GM23338 (cell line): ENCODE results near the gene CCNB1IP1. TPM values are rescaled to one million over a fixed set of nuclear protein-coding genes. Genes with fewer than 3 reads are reported as not detected.

Experiments
- ATAC-seq: fragments of 200-7000 bp; cut with Tn5 transposase; 3 replicates; pipeline ENCODE4 v1.9.1; 2020
- DNase-seq: peaks from one replicate; pipeline ENCODE4 v3.0.0-alpha.2; 2015; ENCODE audit warnings: low spot score
- H2AFZ ChIP-seq: fragments of 200-600 bp; sonication (generic); 2 replicates; pipeline ENCODE4 v1.8.0; 2016; ENCODE audit warnings: antibody characterized with exemption, mild to moderate bottlenecking, moderate library complexity
- H3F3A ChIP-seq: fragments of 200-600 bp; sonication (generic); replicated peaks from 2 replicates; pipeline ENCODE4 v1.8.0; 2017; ENCODE audit warnings: antibody characterized with exemption, mixed run types, low read depth
- H3K27ac ChIP-seq: fragments of 200-600 bp; sonication (generic); 2 replicates; pipeline ENCODE4 v1.6.1; 2016; ENCODE audit warnings: low read depth
- H3K27me3 ChIP-seq: fragments of 200-600 bp; sonication (generic); 2 replicates; pipeline ENCODE4 v1.8.0; 2016; ENCODE audit warnings: mild to moderate bottlenecking, mixed run types, moderate library complexity; ENCODE audit not compliant: insufficient read depth
- H3K36me3 ChIP-seq: fragments of 200-600 bp; sonication (generic); 2 replicates; pipeline ENCODE4 v1.8.0; 2016; ENCODE audit warnings: mild to moderate bottlenecking; ENCODE audit not compliant: insufficient read depth
- H3K4me1 ChIP-seq: fragments of 200-600 bp; sonication (generic); 2 replicates; pipeline ENCODE4 v1.8.0; 2016; ENCODE audit warnings: mild to moderate bottlenecking, moderate library complexity; ENCODE audit not compliant: insufficient read depth
- H3K4me2 ChIP-seq: fragments of 200-600 bp; sonication (generic); 2 replicates; pipeline ENCODE4 v1.7.1; 2017; ENCODE audit warnings: mixed run types
- H3K4me3 ChIP-seq: fragments of 200-600 bp; sonication (generic); 2 replicates; pipeline ENCODE4 v1.6.1; 2016; ENCODE audit warnings: mixed run types
- H3K79me2 ChIP-seq: fragments of 200-600 bp; sonication (generic); replicated peaks from 2 replicates; pipeline ENCODE4 v1.8.0; 2017; ENCODE audit warnings: mild to moderate bottlenecking; ENCODE audit not compliant: insufficient read depth
- H3K9me2 ChIP-seq: fragments of 200-600 bp; sonication (generic); 2 replicates; pipeline ENCODE4 v1.8.0; 2017; ENCODE audit not compliant: insufficient read depth
- H4K20me1 ChIP-seq: fragments of 200-600 bp; sonication (generic); replicated peaks from 2 replicates; pipeline ENCODE4 v1.8.0; 2017; ENCODE audit warnings: mild to moderate bottlenecking; ENCODE audit not compliant: insufficient read depth
- H3K27ac Mint-ChIP-seq: 2 replicates; pipeline ENCODE4 v1.8.0; 2020; ENCODE audit warnings: inconsistent platforms, mild to moderate bottlenecking, moderate library complexity, mixed read lengths
- H3K27me3 Mint-ChIP-seq: 3 replicates; pipeline ENCODE4 v1.8.0; 2022; ENCODE audit warnings: low read depth, mild to moderate bottlenecking, moderate library complexity, mixed read lengths, inconsistent platforms; ENCODE audit not compliant: insufficient read depth, poor library complexity
- H3K36me3 Mint-ChIP-seq: 3 replicates; pipeline ENCODE4 v1.8.0; 2021; ENCODE audit warnings: low read depth, mild to moderate bottlenecking, inconsistent platforms, moderate library complexity, mixed read lengths
- H3K4me1 Mint-ChIP-seq: 3 replicates; pipeline ENCODE4 v1.8.0; 2020; ENCODE audit warnings: mild to moderate bottlenecking, inconsistent platforms, mixed read lengths
- H3K4me3 Mint-ChIP-seq: 3 replicates; pipeline ENCODE4 v1.8.0; 2021; ENCODE audit warnings: moderate library complexity, mild to moderate bottlenecking, inconsistent platforms, mixed read lengths
- H3K9me3 Mint-ChIP-seq: 3 replicates; pipeline ENCODE4 v1.8.0; 2020; ENCODE audit warnings: moderate library complexity, mild to moderate bottlenecking, inconsistent platforms, mixed read lengths
- CREB1 ChIP-seq: fragments of 250-450 bp; sonication (Bioruptor Pico); IDR thresholded peaks from 2 replicates; pipeline ENCODE4 v1.5.0; 2020; ENCODE audit warnings: low read depth, mild to moderate bottlenecking, moderate library complexity
- EZH2 ChIP-seq: fragments of 200-600 bp; sonication (generic); IDR thresholded peaks from one replicate; pipeline ENCODE4 v1.8.0; 2017; ENCODE audit warnings: antibody characterized with exemption, mild to moderate bottlenecking, low read depth; ENCODE audit not compliant: unreplicated experiment
- EZH2phosphoT487 ChIP-seq: fragments of 200-600 bp; sonication (generic); IDR thresholded peaks from one replicate; pipeline ENCODE4 v1.8.1; 2018; ENCODE audit warnings: antibody characterized with exemption; ENCODE audit not compliant: unreplicated experiment
- NANOG ChIP-seq: IDR thresholded peaks from 2 replicates; pipeline ENCODE4 v1.6.1; 2016; ENCODE audit warnings: antibody characterized with exemption, borderline replicate concordance
- STAT1 ChIP-seq: IDR thresholded peaks from one replicate; pipeline ENCODE4 v1.6.1; 2016; ENCODE audit warnings: antibody characterized with exemption; ENCODE audit not compliant: unreplicated experiment
- ZNF114 ChIP-seq: fragments of 250-450 bp; sonication (Bioruptor Pico); IDR thresholded peaks from 2 replicates; pipeline ENCODE4 v1.5.0; 2020; ENCODE audit warnings: mild to moderate bottlenecking, moderate library complexity
- ZNF331 ChIP-seq: fragments of 250-450 bp; sonication (Bioruptor Pico); IDR thresholded peaks from 2 replicates; pipeline ENCODE4 v1.5.0; 2020; ENCODE audit warnings: low read depth, mild to moderate bottlenecking, moderate library complexity
- polyA plus RNA-seq: library from polyadenylated mRNA; unstranded; fragments of >200 nt; fragmentation: Nextera tagmentation; extraction: Ambion mirVana; gene quantifications from 2 replicates; pipeline ENCODE4 v1.2.1, GENCODE V29; 2016
- total RNA-seq: library from RNA; depleted of rRNA; stranded (reverse); fragments of >200 nt; shearing (Covaris generic); gene quantifications from 2 replicates; pipeline ENCODE4 v1.2.3, GENCODE V29; 2014
- TF ChIP-seq, protein P1 (sequence below): fragments of 250-450 bp; sonication (Bioruptor Pico); IDR thresholded peaks from 2 replicates; pipeline ENCODE4 v1.5.0; 2020; ENCODE audit warnings: mild to moderate bottlenecking, moderate library complexity
- TF ChIP-seq, protein P2 (sequence below): IDR thresholded peaks from one replicate; pipeline ENCODE4 v1.6.1; 2018; ENCODE audit warnings: antibody characterized with exemption; ENCODE audit not compliant: unreplicated experiment
- TF ChIP-seq, protein P3 (sequence below): IDR thresholded peaks from 2 replicates; pipeline ENCODE4 v1.6.1; 2016; ENCODE audit warnings: antibody characterized with exemption

Gene CCNB1IP1
- total and polyA plus RNA-seq, 2 experiments from 2014 or later = 108 to 254 TPM

DNA sequence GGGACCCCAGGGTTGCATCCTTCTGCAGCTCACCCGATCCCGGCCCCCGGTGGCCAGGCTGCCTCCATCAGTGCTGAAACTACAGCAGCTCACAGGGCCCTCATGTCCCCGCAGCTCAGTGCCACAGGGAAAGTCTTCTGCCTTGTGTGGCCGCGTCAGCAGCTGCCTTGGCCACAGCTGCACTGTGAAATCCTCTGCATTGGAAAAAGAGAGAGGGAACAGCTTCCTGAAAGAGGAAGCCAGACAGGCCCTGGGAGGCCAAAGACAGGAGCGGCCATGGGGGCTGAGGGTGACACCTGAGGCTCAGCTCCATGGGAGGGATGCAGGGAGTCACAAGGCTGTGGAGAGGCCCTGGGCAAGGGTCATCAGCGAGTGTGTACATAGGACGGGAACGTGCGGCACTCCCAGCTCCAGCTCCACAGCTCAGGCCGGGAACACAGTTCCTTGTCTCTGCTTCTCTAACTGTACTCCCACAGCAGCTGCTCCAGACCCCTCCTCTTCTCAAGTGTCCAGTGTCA, 43.1 kb upstream of the CCNB1IP1 start:
- Histone ChIP-seq H4K20me1 (no peaks in the 10 kb centered on the region; the same call in 1 of the 2 replicates), H3K9me2 (no peaks in the 10 kb centered on the region), H3K27me3 (no peaks in the 10 kb centered on the region), H3K27ac (no peak overlapping the region), H3K79me2 (no peaks in the 10 kb centered on the region), H3K4me1 (no peaks in the 10 kb centered on the region), H3K36me3 (peaks cover 14% of the 10 kb centered on the region; the same call in 1 of the 2 replicates), H3K4me3 (no peak overlapping the region), H3K4me2 (no peak overlapping the region), H3F3A (no peaks in the 10 kb centered on the region), H2AFZ (no peak overlapping the region)
- Mint-ChIP-seq H3K27ac (no peak overlapping the region), H3K4me3 (no peak overlapping the region), H3K27me3 (peaks cover 3% of the 10 kb centered on the region), H3K4me1 (no peaks in the 10 kb centered on the region), H3K9me3 (no peaks in the 10 kb centered on the region), H3K36me3 (peaks cover 50% of the 10 kb centered on the region)
- no peak for ATAC-seq
- TF ChIP-seq CREB1 (CRISPR knock-in tag) (no peak), NANOG (no peak), ZNF331 (CRISPR knock-in tag) (no peak), ZNF114 (CRISPR knock-in tag) (no peak), EZH2phosphoT487 (no peak), EZH2 (no peak), STAT1 (no peak)
- TF ChIP-seq, protein P1, sequence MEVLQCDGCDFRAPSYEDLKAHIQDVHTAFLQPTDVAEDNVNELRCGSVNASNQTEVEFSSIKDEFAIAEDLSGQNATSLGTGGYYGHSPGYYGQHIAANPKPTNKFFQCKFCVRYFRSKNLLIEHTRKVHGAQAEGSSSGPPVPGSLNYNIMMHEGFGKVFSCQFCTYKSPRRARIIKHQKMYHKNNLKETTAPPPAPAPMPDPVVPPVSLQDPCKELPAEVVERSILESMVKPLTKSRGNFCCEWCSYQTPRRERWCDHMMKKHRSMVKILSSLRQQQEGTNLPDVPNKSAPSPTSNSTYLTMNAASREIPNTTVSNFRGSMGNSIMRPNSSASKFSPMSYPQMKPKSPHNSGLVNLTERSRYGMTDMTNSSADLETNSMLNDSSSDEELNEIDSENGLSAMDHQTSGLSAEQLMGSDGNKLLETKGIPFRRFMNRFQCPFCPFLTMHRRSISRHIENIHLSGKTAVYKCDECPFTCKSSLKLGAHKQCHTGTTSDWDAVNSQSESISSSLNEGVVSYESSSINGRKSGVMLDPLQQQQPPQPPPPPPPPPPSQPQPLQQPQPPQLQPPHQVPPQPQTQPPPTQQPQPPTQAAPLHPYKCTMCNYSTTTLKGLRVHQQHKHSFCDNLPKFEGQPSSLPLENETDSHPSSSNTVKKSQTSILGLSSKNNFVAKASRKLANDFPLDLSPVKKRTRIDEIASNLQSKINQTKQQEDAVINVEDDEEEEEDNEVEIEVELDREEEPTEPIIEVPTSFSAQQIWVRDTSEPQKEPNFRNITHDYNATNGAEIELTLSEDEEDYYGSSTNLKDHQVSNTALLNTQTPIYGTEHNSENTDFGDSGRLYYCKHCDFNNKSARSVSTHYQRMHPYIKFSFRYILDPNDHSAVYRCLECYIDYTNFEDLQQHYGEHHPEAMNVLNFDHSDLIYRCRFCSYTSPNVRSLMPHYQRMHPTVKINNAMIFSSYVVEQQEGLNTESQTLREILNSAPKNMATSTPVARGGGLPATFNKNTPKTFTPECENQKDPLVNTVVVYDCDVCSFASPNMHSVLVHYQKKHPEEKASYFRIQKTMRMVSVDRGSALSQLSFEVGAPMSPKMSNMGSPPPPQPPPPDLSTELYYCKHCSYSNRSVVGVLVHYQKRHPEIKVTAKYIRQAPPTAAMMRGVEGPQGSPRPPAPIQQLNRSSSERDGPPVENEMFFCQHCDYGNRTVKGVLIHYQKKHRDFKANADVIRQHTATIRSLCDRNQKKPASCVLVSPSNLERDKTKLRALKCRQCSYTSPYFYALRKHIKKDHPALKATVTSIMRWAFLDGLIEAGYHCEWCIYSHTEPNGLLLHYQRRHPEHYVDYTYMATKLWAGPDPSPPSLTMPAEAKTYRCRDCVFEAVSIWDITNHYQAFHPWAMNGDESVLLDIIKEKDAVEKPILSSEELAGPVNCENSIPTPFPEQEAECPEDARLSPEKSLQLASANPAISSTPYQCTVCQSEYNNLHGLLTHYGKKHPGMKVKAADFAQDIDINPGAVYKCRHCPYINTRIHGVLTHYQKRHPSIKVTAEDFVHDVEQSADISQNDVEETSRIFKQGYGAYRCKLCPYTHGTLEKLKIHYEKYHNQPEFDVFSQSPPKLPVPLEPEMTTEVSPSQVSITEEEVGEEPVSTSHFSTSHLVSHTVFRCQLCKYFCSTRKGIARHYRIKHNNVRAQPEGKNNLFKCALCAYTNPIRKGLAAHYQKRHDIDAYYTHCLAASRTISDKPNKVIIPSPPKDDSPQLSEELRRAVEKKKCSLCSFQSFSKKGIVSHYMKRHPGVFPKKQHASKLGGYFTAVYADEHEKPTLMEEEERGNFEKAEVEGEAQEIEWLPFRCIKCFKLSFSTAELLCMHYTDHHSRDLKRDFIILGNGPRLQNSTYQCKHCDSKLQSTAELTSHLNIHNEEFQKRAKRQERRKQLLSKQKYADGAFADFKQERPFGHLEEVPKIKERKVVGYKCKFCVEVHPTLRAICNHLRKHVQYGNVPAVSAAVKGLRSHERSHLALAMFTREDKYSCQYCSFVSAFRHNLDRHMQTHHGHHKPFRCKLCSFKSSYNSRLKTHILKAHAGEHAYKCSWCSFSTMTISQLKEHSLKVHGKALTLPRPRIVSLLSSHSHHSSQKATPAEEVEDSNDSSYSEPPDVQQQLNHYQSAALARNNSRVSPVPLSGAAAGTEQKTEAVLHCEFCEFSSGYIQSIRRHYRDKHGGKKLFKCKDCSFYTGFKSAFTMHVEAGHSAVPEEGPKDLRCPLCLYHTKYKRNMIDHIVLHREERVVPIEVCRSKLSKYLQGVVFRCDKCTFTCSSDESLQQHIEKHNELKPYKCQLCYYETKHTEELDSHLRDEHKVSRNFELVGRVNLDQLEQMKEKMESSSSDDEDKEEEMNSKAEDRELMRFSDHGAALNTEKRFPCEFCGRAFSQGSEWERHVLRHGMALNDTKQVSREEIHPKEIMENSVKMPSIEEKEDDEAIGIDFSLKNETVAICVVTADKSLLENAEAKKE = no peak
- TF ChIP-seq, protein P2, sequence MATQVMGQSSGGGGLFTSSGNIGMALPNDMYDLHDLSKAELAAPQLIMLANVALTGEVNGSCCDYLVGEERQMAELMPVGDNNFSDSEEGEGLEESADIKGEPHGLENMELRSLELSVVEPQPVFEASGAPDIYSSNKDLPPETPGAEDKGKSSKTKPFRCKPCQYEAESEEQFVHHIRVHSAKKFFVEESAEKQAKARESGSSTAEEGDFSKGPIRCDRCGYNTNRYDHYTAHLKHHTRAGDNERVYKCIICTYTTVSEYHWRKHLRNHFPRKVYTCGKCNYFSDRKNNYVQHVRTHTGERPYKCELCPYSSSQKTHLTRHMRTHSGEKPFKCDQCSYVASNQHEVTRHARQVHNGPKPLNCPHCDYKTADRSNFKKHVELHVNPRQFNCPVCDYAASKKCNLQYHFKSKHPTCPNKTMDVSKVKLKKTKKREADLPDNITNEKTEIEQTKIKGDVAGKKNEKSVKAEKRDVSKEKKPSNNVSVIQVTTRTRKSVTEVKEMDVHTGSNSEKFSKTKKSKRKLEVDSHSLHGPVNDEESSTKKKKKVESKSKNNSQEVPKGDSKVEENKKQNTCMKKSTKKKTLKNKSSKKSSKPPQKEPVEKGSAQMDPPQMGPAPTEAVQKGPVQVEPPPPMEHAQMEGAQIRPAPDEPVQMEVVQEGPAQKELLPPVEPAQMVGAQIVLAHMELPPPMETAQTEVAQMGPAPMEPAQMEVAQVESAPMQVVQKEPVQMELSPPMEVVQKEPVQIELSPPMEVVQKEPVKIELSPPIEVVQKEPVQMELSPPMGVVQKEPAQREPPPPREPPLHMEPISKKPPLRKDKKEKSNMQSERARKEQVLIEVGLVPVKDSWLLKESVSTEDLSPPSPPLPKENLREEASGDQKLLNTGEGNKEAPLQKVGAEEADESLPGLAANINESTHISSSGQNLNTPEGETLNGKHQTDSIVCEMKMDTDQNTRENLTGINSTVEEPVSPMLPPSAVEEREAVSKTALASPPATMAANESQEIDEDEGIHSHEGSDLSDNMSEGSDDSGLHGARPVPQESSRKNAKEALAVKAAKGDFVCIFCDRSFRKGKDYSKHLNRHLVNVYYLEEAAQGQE = no peak
- TF ChIP-seq, protein P3, sequence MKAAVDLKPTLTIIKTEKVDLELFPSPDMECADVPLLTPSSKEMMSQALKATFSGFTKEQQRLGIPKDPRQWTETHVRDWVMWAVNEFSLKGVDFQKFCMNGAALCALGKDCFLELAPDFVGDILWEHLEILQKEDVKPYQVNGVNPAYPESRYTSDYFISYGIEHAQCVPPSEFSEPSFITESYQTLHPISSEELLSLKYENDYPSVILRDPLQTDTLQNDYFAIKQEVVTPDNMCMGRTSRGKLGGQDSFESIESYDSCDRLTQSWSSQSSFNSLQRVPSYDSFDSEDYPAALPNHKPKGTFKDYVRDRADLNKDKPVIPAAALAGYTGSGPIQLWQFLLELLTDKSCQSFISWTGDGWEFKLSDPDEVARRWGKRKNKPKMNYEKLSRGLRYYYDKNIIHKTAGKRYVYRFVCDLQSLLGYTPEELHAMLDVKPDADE = no peak
- DNase-seq = no peak
